Duodenal mucosa (tissue), 2 donors: ENCODE measurements around the gene TCEA3.
A peak's percentile ranks its signal among the peaks of the same experiment; 100 is the strongest.
"Not testable (repeated sequence)": the region's sequence is repeated elsewhere in the genome, so short reads cannot be mapped to it uniquely, and the experiment has no call there.

Experiments
- H3K27ac ChIP-seq: one replicate; pipeline ENCODE4 v1.7.0; 2013; ENCODE audit warnings: low read depth, low read length
- H3K27me3 ChIP-seq, 2 donors: one replicate each; pipeline ENCODE4 v1.7.0; 2013; ENCODE audit warnings: low read length in 2 of 2, control low read depth in 1 of 2; ENCODE audit not compliant: insufficient read depth in 2 of 2, control insufficient read depth in 1 of 2
- H3K36me3 ChIP-seq, 2 donors: one replicate each; pipeline ENCODE4 v1.7.0; 2013; ENCODE audit warnings: low read length in 2 of 2, control low read depth in 1 of 2; ENCODE audit not compliant: insufficient read depth in 2 of 2, control insufficient read depth in 1 of 2
- H3K4me1 ChIP-seq, 2 donors: one replicate each; pipeline ENCODE4 v1.7.0; 2013; ENCODE audit warnings: low read length in 2 of 2, control low read depth in 1 of 2; ENCODE audit not compliant: insufficient read depth in 2 of 2, control insufficient read depth in 1 of 2
- H3K4me3 ChIP-seq, 2 donors: one replicate each; pipeline ENCODE4 v1.7.0; 2013; ENCODE audit warnings: low read length in 2 of 2, low read depth in 1 of 2
- H3K9ac ChIP-seq, 2 donors: one replicate each; pipeline ENCODE4 v1.7.0; 2013; ENCODE audit warnings: low read length in 2 of 2, low read depth in 1 of 2
- H3K9me3 ChIP-seq, 2 donors: one replicate each; pipeline ENCODE4 v1.7.0; 2013; ENCODE audit warnings: low read length in 2 of 2, control low read depth in 1 of 2; ENCODE audit not compliant: control insufficient read depth in 1 of 2

TCEA3 gene

DNA sequence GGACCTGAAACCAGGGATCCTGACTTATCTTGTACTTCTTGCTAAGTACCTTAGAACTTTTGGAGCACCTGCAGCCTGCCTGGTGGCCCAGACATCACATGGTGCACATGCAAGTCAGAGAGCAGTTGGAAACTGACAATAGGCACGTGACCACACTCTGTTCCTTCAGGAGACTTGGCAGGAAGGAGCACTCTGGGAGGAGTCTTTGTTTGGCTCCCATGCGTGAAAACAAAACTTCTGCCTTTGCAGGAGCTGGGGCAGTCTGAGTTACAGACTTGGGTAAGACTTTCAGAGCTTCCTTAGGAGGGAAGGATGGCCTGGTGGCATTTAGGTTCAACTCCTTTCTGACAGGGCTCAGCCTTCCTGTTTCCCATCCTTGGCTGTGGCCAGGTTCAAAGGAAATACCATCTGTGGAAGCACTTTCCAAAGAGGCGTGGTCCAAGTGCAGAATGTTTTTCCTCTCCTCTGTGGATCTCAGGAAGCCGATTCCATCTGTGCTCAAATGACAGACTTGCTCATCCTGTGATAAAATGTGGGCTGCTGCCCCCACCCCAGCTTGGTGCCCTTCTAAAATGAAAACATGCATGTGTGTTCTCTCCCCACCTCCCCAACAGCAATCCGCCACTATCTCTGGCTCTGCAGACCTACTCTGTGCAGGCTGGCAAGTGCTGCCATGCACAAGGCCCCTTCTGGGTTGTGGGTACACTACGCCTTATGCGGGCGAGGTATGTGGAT, 40.8 kb downstream of the TCEA3 start:
- Histone ChIP-seq H3K9ac (no peak overlapping the region), H3K4me1 (peaks cover 17 to 18% of the 10 kb centered on the region in 2 donors), H3K4me3 (no peak overlapping the region), H3K9me3 (no peaks in the 10 kb centered on the region), H3K36me3 (peaks cover 0 to 14% of the 10 kb centered on the region in 2 donors), H3K27ac (no peak overlapping the region), H3K27me3 (no peaks in the 10 kb centered on the region)

DNA sequence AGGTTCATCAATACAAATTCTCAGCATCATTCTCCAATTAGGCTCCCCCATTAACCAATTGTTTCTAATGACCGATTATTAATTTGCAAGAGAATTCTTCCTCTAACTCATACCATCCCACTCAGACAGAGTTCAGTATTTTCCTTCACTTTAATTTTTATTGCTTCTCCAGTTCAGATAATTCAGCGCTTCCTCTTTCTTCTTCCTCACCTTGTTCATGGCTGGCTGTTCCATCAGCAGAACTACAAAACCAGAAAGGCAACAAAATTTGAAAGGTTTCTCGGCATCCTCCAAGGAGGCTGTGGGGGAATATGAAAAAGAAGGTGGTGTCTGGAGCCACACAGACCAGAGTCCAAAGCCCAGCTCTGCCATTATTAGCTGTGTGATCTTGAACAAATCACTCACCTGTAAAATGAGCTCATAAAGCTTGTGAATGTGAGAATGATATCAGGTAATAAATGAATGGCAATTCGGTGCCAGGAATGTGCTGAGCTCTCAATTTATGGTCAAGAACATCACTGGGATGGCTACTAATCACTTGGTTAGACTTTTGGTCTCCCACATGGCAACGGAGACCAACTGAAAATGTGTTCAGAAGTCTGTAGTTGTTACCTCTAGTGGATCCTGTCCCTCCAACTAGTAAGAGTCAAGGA, 43.2 kb downstream of the TCEA3 start:
- H3K4me1 ChIP-seq, result peaks cover 23% of the 10 kb centered on the region in 2 donors
- H3K27me3 ChIP-seq, result no peaks in the 10 kb centered on the region
- peaks cover 0 to 10% of the 10 kb centered on the region in 2 donors for H3K36me3 ChIP-seq
- no peak overlapping the region for H3K9ac ChIP-seq
- H3K9me3 ChIP-seq, result no peaks in the 10 kb centered on the region
- no peak overlapping the region for H3K4me3 ChIP-seq
- H3K27ac ChIP-seq, result no peak overlapping the region

- Histone ChIP-seq H3K27ac (no peak overlapping the region), H3K9me3 (no peaks in the 10 kb centered on the region), H3K4me3 (no peak overlapping the region)
These were observed 43.8 kb downstream of the TCEA3 start for GRCh38 chr1:23380719-23381118.

GRCh38 chr1:23380236-23380635, 44.3 kb downstream of the TCEA3 start:
- H3K9me3 ChIP-seq, H3K9ac ChIP-seq, H3K27ac ChIP-seq, H3K4me3 ChIP-seq, H3K27me3 ChIP-seq: not testable (repeated sequence)
- peaks cover 21 to 22% of the 10 kb centered on the region in 2 donors for H3K4me1 ChIP-seq
- peaks cover 0 to 10% of the 10 kb centered on the region in 2 donors for H3K36me3 ChIP-seq

More at GRCh38 chr1:23380719-23381118, 43.8 kb downstream of the TCEA3 start:
- Histone ChIP-seq H3K9ac (no peak overlapping the region), H3K27me3 (no peaks in the 10 kb centered on the region), H3K4me1 (peaks cover 23% of the 10 kb centered on the region in 2 donors), H3K36me3 (peaks cover 0 to 10% of the 10 kb centered on the region in 2 donors)

- no peak overlapping the region for H3K9ac ChIP-seq
- H3K27ac ChIP-seq, result peak overlapping the region; percentile 58
- H3K27me3 ChIP-seq, result no peaks in the 10 kb centered on the region
- H3K4me1 ChIP-seq, result peaks cover 6 to 13% of the 10 kb centered on the region in 2 donors
- H3K9me3 ChIP-seq, result no peaks in the 10 kb centered on the region
- H3K4me3 ChIP-seq, result no peak overlapping the region
- H3K36me3 ChIP-seq, result no peaks in the 10 kb centered on the region
These were observed 47.4 kb downstream of the TCEA3 start for GRCh38 chr1:23376890-23377811.

DNA sequence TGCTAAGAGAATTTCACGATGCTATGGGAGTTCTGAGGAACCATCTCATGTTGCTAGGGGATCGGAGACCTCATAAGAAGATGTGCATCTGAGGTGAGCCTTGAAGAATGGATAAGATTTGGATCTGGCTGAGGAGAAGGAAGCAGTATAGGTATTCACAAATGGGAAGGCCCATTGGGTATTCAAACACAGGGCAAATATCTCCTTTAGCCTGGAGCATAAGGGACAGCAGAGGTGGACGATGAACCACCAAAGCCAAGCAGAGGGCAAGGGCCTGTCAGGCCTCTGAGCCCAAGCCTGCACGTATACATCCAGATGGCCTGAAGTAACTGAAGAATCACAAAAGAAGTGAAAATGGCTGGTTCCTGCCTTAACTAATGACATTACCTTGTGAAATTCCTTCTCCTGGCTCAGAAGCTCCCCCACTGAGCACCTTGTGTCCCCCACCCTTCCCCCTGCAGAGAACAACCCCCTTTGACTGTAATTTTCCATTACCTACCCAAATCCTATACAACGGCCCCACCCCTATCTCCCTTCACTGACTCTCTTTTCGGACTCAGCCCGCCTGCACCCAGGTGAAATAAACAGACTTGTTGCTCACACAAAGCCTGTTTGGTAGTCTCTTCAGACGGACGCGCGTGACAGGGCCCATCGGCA, 50.3 kb downstream of the TCEA3 start:
- H3K36me3 ChIP-seq, H3K4me3 ChIP-seq, H3K9ac ChIP-seq, H3K9me3 ChIP-seq, H3K27me3 ChIP-seq, H3K27ac ChIP-seq: not testable (repeated sequence)
- H3K4me1 ChIP-seq, result peaks cover 25 to 31% of the 10 kb centered on the region in 2 donors

GRCh38 chr1:23371987-23372880, 52.3 kb downstream of the TCEA3 start:
- Histone ChIP-seq H3K4me3 (no peak overlapping the region), H3K9ac (no peak overlapping the region), H3K27me3 (no peaks in the 10 kb centered on the region), H3K36me3 (no peaks in the 10 kb centered on the region), H3K27ac (no peak overlapping the region), H3K4me1 (peaks cover 30 to 36% of the 10 kb centered on the region in 2 donors), H3K9me3 (no peaks in the 10 kb centered on the region)

DNA sequence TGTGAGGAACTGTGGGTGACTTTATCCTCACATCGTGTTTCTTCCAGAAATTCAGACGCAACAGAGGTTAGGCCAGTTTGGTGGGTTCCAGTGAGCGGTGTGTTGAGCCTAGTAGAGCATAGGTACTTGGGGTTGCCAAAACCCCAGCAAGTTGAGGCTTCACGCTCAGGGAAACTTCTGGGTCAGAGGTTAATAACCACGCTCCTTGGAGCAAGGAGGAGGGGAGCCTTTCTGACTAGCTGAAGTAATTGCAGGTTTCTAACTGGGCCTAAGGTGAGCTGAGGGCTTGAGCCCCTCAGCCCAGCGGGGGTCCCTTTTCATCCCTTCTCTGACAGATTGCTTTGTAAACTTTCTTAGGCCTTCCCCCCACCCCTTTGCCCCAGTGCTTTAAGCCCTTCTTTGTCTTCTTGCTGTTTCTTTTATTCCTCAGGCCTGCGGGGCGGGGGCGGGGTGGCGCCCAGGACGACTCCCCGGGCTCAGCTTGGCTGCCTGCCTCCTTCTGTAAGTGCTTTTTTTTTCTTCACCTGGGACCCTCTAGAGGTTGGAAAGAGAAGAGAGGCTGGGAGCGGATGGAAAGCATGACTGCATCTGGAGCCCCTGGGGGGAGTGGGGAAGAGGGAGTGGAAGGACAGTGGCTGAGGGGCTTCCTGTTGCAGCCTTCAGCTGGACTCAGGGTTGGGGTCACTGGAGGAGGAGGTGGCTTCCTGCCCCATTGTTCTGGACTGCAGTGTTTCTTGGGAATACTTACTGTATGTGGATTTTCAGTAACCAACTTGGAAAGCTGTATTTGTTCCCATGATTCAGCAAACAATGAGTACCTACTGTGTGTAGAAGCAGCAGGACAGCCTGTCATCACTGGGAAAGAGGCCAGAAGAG, 53.6 kb downstream of the TCEA3 start:
- Histone ChIP-seq H3K9ac (peak overlapping the region; percentile 20 to 90), H3K36me3 (peaks cover 3 to 9% of the 10 kb centered on the region in 2 donors), H3K4me1 (peaks cover 37% of the 10 kb centered on the region in 2 donors), H3K27ac (no peak overlapping the region), H3K27me3 (no peaks in the 10 kb centered on the region), H3K4me3 (peak overlapping the region in 1 of 2 donors; percentile 88), H3K9me3 (peaks cover 0 to 7% of the 10 kb centered on the region in 2 donors)
